ENCODE measurements around the gene COPA.

The COPA gene

GRCh38 chr1:160309571-160309970 lies 33.5 kb downstream of the COPA start:
- Histone ChIP-seq H3K36me3 (peaks cover 96% of the 10 kb centered on the region), H3K9me3 (ENCODE audit: severe bottlenecking) (no peaks in the 10 kb centered on the region), H3K4me3 (ENCODE audit: low read depth, low read length) (no peak overlapping the region), H3K27me3 (ENCODE audit: insufficient read depth, low read depth, severe bottlenecking) (no peaks in the 10 kb centered on the region), H3K27ac (no peak overlapping the region)
- no peak for TF ChIP-seq CTCF (IDR thresholded peaks at IDR 0.05; ENCODE audit: low read depth, low read length)
- no peak for DNase-seq

GRCh38 chr1:160309185-160309557 lies 33.9 kb downstream of the COPA start:
- Histone ChIP-seq H3K27me3 (ENCODE audit: insufficient read depth, low read depth, severe bottlenecking) (no peaks in the 10 kb centered on the region), H3K4me3 (ENCODE audit: low read depth, low read length) (no peak overlapping the region), H3K9me3 (ENCODE audit: severe bottlenecking) (no peaks in the 10 kb centered on the region), H3K27ac (no peak overlapping the region), H3K36me3 (peaks cover 96% of the 10 kb centered on the region)
- TF ChIP-seq CTCF (IDR thresholded peaks at IDR 0.05; ENCODE audit: low read depth, low read length), result no peak
- DNase-seq, result no peak

- H3K27ac ChIP-seq, result no peak overlapping the region
- TF ChIP-seq CTCF (IDR thresholded peaks at IDR 0.05; ENCODE audit: low read depth, low read length), result no peak
- H3K36me3 ChIP-seq, result peaks cover 96% of the 10 kb centered on the region
- H3K27me3 ChIP-seq (ENCODE audit: insufficient read depth, low read depth, severe bottlenecking), result no peaks in the 10 kb centered on the region
- no peak overlapping the region for H3K4me3 ChIP-seq (ENCODE audit: low read depth, low read length)
- DNase-seq, result no peak
- H3K9me3 ChIP-seq (ENCODE audit: severe bottlenecking), result no peaks in the 10 kb centered on the region
These were observed 34.4 kb downstream of the COPA start for GRCh38 chr1:160308451-160309184.

- no peak for TF ChIP-seq CTCF (IDR thresholded peaks at IDR 0.05; ENCODE audit: low read depth, low read length)
- Histone ChIP-seq H3K27me3 (ENCODE audit: insufficient read depth, low read depth, severe bottlenecking) (no peaks in the 10 kb centered on the region), H3K27ac (no peak overlapping the region), H3K4me3 (ENCODE audit: low read depth, low read length) (no peak overlapping the region), H3K36me3 (peaks cover 93% of the 10 kb centered on the region), H3K9me3 (ENCODE audit: severe bottlenecking) (no peaks in the 10 kb centered on the region)
- no peak for DNase-seq
These were observed 35.8 kb downstream of the COPA start for GRCh38 chr1:160307118-160307791.

GRCh38 chr1:160300173-160300572 lies 42.9 kb downstream of the COPA start:
- Histone ChIP-seq H3K36me3 (peaks cover 87% of the 10 kb centered on the region), H3K27ac (no peak overlapping the region), H3K9me3 (ENCODE audit: severe bottlenecking) (no peaks in the 10 kb centered on the region), H3K27me3 (ENCODE audit: insufficient read depth, low read depth, severe bottlenecking) (no peaks in the 10 kb centered on the region), H3K4me3 (ENCODE audit: low read depth, low read length) (no peak overlapping the region)
- no peak for TF ChIP-seq CTCF (IDR thresholded peaks at IDR 0.05; ENCODE audit: low read depth, low read length)
- DNase-seq, result no peak
